Dedifferentiated amniotic fluid mesenchymal stem cell (primary cell): ENCODE measurements around the gene ATP8B1.
"Not testable (repeated sequence)": the region's sequence is repeated elsewhere in the genome, so short reads cannot be mapped to it uniquely, and the experiment has no call there.

Source experiments
- DNase-seq: peaks from one replicate; pipeline ENCODE4 v3.0.0-alpha.2; 2016; ENCODE audit errors: extremely low spot score

Gene ATP8B1

GRCh38 chr18:57719211-57719935 lies 83.7 kb downstream of the ATP8B1 start:
- DNase-seq, result not testable (repeated sequence)

GRCh38 chr18:57716549-57716948 lies 86.6 kb downstream of the ATP8B1 start:
- no peak for DNase-seq

GRCh38 chr18:57715671-57716070 lies 87.4 kb downstream of the ATP8B1 start:
- DNase-seq, result no peak

GRCh38 chr18:57715073-57715472 lies 88.0 kb downstream of the ATP8B1 start:
- no peak for DNase-seq

GRCh38 chr18:57710226-57710625 lies 92.9 kb downstream of the ATP8B1 start:
- no peak for DNase-seq

GRCh38 chr18:57709335-57709734 lies 93.8 kb downstream of the ATP8B1 start:
- DNase-seq, result no peak

- no peak for DNase-seq
These were observed 94.8 kb downstream of the ATP8B1 start for GRCh38 chr18:57708288-57708687.

GRCh38 chr18:57705832-57706595 lies 97.1 kb downstream of the ATP8B1 start:
- no peak for DNase-seq

- no peak for DNase-seq
These were observed 98.1 kb downstream of the ATP8B1 start for GRCh38 chr18:57705011-57705410.

GRCh38 chr18:57698571-57699276 lies 104.4 kb downstream of the ATP8B1 start:
- peak; percentile 43 for DNase-seq

GRCh38 chr18:57697426-57697825 lies 105.7 kb downstream of the ATP8B1 start:
- no peak for DNase-seq

GRCh38 chr18:57696271-57696670 lies 106.8 kb downstream of the ATP8B1 start:
- no peak for DNase-seq

- DNase-seq, result no peak
These were observed 111.8 kb downstream of the ATP8B1 start for GRCh38 chr18:57691363-57691762.

- DNase-seq, result no peak
These were observed 115.1 kb downstream of the ATP8B1 start for GRCh38 chr18:57687970-57688369.

- no peak for DNase-seq
These were observed 119.6 kb downstream of the ATP8B1 start for GRCh38 chr18:57683470-57683869.

GRCh38 chr18:57677262-57678211 lies 125.6 kb downstream of the ATP8B1 start:
- no peak for DNase-seq

- no peak for DNase-seq
These were observed 128.2 kb downstream of the ATP8B1 start for GRCh38 chr18:57674891-57675290.

- no peak for DNase-seq
These were observed 133.1 kb downstream of the ATP8B1 start for GRCh38 chr18:57670046-57670445.

GRCh38 chr18:57668021-57668420 lies 135.1 kb downstream of the ATP8B1 start:
- no peak for DNase-seq

GRCh38 chr18:57666818-57667497 lies 136.2 kb downstream of the ATP8B1 start:
- no peak for DNase-seq
